ENCODE results near the gene EEF2K. TPM values are rescaled to one million over a fixed set of nuclear protein-coding genes. Genes with fewer than 3 reads are reported as not detected.

Gene EEF2K
- total and polyA plus RNA-seq, 2 donors from 2014 or later = 2.8 to 28.1 TPM

DNA sequence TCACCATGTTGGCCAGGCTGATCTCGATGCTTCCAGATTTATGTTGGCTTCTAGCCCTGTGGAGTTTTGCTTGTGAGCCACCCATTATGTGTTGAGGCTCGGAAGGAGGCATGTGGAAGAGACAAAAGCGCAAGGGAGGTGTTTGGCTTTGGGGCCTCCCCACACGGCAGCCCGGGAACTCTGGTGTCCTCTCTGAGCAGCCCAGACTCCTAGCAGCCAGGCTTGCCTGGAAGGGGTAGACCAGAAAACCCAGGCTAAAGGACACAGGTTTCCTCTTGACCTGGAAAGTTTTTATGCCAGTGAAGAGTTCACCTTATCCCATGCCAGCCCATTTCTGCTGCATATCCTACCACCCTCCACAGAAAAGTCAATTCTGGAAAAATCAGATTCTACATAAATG is 22.7 kb upstream of the EEF2K start:
- FAIRE-seq = no peak
- Histone ChIP-seq H3K4me1 (ENCODE audit: control insufficient read depth in 2 of 3, insufficient read depth in 2 of 3, low read depth in 1 of 3, low read length in 3 of 3) (peaks cover 0 to under 1% (median 0%) of the 10 kb centered on the region in 3 donors), H3K9ac (ENCODE audit: low read length in 3 of 3) (no peak overlapping the region), H3K9me3 (ENCODE audit: control insufficient read depth in 2 of 3, insufficient read depth in 1 of 3, low read length in 3 of 3) (no peaks in the 10 kb centered on the region), H3K27me3 (ENCODE audit: control insufficient read depth, insufficient read depth, low read length) (no peaks in the 10 kb centered on the region), H3K36me3 (ENCODE audit: control insufficient read depth in 2 of 3, insufficient read depth in 3 of 3, low read length in 3 of 3) (no peaks in the 10 kb centered on the region), H3K27ac (ENCODE audit: low read depth in 2 of 2, low read length in 2 of 2) (no peak overlapping the region), H3K4me3 (ENCODE audit: low read length in 3 of 3) (no peak overlapping the region)
- no peak for DNase-seq
- intact Hi-C loops (cut with DNase I) = no loop called here
- no peak for TF ChIP-seq CTCF (IDR thresholded peaks at IDR 0.05; ENCODE audit: borderline replicate concordance, extremely low read depth, insufficient read depth)

DNA sequence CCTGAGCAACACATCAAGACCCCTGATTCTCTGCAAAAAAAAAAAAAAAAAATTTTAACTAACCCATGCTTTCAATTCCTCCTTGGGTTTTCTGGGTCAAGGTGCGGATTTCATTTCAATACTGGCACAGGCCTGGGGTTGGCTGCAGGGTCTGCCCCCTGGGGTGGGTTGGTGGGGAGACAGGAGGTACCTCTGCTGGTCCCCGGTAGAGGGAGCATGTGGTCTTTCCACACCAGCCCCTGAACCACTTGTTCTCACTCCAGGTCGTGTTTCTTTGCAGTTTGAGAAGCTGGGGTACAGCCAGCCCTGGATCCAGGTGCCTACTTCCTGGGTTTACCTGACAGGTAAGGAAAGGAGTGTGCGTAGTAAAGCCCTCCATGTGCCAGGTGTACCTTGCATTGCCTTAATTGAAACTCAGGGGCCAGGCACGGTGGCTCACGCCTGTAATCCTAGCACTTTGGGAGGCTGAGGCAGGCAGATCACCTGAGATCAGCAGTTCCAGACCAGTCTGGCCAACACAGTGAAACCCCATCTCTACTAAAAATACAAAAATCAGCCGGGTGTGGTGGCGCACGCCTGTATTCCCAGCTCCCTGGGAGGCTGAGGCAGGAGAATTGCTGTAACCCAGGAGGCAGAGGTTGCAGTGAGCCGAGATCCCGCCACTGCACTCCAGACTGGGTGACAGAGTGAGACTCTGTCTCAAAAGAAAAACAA is 22.0 kb upstream of the EEF2K start:
- no peaks in the 10 kb centered on the region for H3K27me3 ChIP-seq (ENCODE audit: control insufficient read depth, insufficient read depth, low read length)
- H3K4me3 ChIP-seq (ENCODE audit: low read length in 3 of 3) = no peak overlapping the region
- no peak overlapping the region for H3K9ac ChIP-seq (ENCODE audit: low read length in 3 of 3)
- no peak overlapping the region for H3K27ac ChIP-seq (ENCODE audit: low read depth in 2 of 2, low read length in 2 of 2)
- no peaks in the 10 kb centered on the region for H3K9me3 ChIP-seq (ENCODE audit: control insufficient read depth in 2 of 3, insufficient read depth in 1 of 3, low read length in 3 of 3)
- no peak for DNase-seq
- H3K36me3 ChIP-seq (ENCODE audit: control insufficient read depth in 2 of 3, insufficient read depth in 3 of 3, low read length in 3 of 3) = no peaks in the 10 kb centered on the region
- FAIRE-seq = no peak
- intact Hi-C loops (cut with DNase I) = no loop called here
- TF ChIP-seq CTCF (IDR thresholded peaks at IDR 0.05; ENCODE audit: borderline replicate concordance, extremely low read depth, insufficient read depth) = no peak
- peaks cover 0 to 7% (median 3%) of the 10 kb centered on the region in 3 donors for H3K4me1 ChIP-seq (ENCODE audit: control insufficient read depth in 2 of 3, insufficient read depth in 2 of 3, low read depth in 1 of 3, low read length in 3 of 3)

DNA sequence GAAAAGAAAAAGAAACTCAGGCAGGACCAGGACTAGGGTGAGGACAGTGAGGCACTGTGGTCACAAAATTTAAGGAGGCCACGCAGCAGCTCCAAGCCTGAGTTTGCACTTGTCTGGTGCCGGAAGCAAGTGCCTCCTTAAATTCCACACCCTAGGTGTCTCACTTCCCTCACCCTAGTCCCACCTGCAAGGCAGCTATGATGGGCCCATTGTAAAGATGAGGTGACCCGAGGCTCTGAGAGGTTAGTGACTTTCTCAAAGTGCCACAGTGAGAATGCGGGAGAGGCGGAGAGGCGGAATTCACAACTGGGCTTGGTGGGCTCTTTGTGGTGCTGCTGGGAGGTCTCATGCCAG is 21.5 kb upstream of the EEF2K start:
- Histone ChIP-seq H3K4me3 (ENCODE audit: low read length in 3 of 3) (no peak overlapping the region), H3K9ac (ENCODE audit: low read length in 3 of 3) (no peak overlapping the region), H3K9me3 (ENCODE audit: control insufficient read depth in 2 of 3, insufficient read depth in 1 of 3, low read length in 3 of 3) (no peaks in the 10 kb centered on the region), H3K36me3 (ENCODE audit: control insufficient read depth in 2 of 3, insufficient read depth in 3 of 3, low read length in 3 of 3) (no peaks in the 10 kb centered on the region), H3K4me1 (ENCODE audit: control insufficient read depth in 2 of 3, insufficient read depth in 2 of 3, low read depth in 1 of 3, low read length in 3 of 3) (peaks cover 0 to 13% (median 4%) of the 10 kb centered on the region in 3 donors), H3K27ac (ENCODE audit: low read depth in 2 of 2, low read length in 2 of 2) (no peak overlapping the region), H3K27me3 (ENCODE audit: control insufficient read depth, insufficient read depth, low read length) (no peaks in the 10 kb centered on the region)
- intact Hi-C loops (cut with DNase I) = no loop called here
- DNase-seq (no peak), FAIRE-seq (no peak)
- TF ChIP-seq CTCF (IDR thresholded peaks at IDR 0.05; ENCODE audit: borderline replicate concordance, extremely low read depth, insufficient read depth) = no peak

All from kidney (tissue), 14 donors.